GM23248 (cell line): ENCODE data around the gene GPR18. TPM values are rescaled to one million over a fixed set of nuclear protein-coding genes. Genes with fewer than 3 reads are reported as not detected.

Source experiments
- DNase-seq: peaks from one replicate; pipeline ENCODE4 v3.0.0-alpha.2; 2015
- H2AFZ ChIP-seq: fragments of 200-600 bp; sonication (generic); 2 replicates; pipeline ENCODE4 v1.6.1; 2016; ENCODE audit warnings: antibody characterized with exemption
- H3F3A ChIP-seq: fragments of 200-600 bp; sonication (generic); 2 replicates; pipeline ENCODE4 v1.6.1; 2016; ENCODE audit warnings: mild to moderate bottlenecking, antibody characterized with exemption, mixed run types; ENCODE audit not compliant: insufficient read depth
- H3K27ac ChIP-seq: fragments of 200-600 bp; sonication (generic); 2 replicates; pipeline ENCODE4 v1.5.1; 2016; ENCODE audit warnings: mild to moderate bottlenecking
- H3K27me3 ChIP-seq: fragments of 200-600 bp; sonication (generic); replicated peaks from 2 replicates; pipeline ENCODE4 v1.6.1; 2016; ENCODE audit warnings: mild to moderate bottlenecking; ENCODE audit not compliant: insufficient read depth
- H3K36me3 ChIP-seq: fragments of 200-600 bp; sonication (generic); 2 replicates; pipeline ENCODE4 v1.6.1; 2016; ENCODE audit warnings: low read depth, mild to moderate bottlenecking
- H3K4me1 ChIP-seq: fragments of 200-600 bp; sonication (generic); 2 replicates; pipeline ENCODE4 v1.6.1; 2016; ENCODE audit warnings: mild to moderate bottlenecking; ENCODE audit not compliant: insufficient read depth
- H3K4me2 ChIP-seq: fragments of 200-600 bp; sonication (generic); one replicate; pipeline ENCODE4 v1.6.1; 2016; ENCODE audit warnings: mild to moderate bottlenecking; ENCODE audit not compliant: unreplicated experiment
- H3K4me3 ChIP-seq: fragments of 200-600 bp; sonication (generic); 2 replicates; pipeline ENCODE4 v1.5.1; 2016; ENCODE audit warnings: mild to moderate bottlenecking
- H3K79me2 ChIP-seq: fragments of 200-600 bp; sonication (generic); 2 replicates; pipeline ENCODE4 v1.6.1; 2016; ENCODE audit warnings: mild to moderate bottlenecking; ENCODE audit not compliant: insufficient read depth
- H3K9ac ChIP-seq: fragments of 200-600 bp; sonication (generic); 2 replicates; pipeline ENCODE4 v1.6.1; 2016; ENCODE audit warnings: mild to moderate bottlenecking
- H3K9me2 ChIP-seq: fragments of 200-600 bp; sonication (generic); 2 replicates; pipeline ENCODE4 v1.6.1; 2016; ENCODE audit warnings: mixed run types, mild to moderate bottlenecking, moderate library complexity; ENCODE audit not compliant: insufficient read depth
- H3K9me3 ChIP-seq: fragments of 200-600 bp; sonication (generic); one replicate; pipeline ENCODE4 v1.6.1; 2017; ENCODE audit warnings: low read depth
- H4K20me1 ChIP-seq: fragments of 200-600 bp; sonication (generic); 2 replicates; pipeline ENCODE4 v1.6.0; 2016; ENCODE audit not compliant: insufficient read depth
- EZH2 ChIP-seq: fragments of 200-600 bp; sonication (generic); IDR thresholded peaks from 2 replicates; pipeline ENCODE4 v1.6.1; 2018; ENCODE audit warnings: antibody characterized with exemption, mild to moderate bottlenecking; ENCODE audit not compliant: insufficient read depth, poor library complexity, severe bottlenecking
- EZH2phosphoT487 ChIP-seq: fragments of 200-600 bp; sonication (generic); IDR thresholded peaks from 2 replicates; pipeline ENCODE4 v1.6.1; 2018; ENCODE audit warnings: antibody characterized with exemption, moderate library complexity, mild to moderate bottlenecking, low read depth; ENCODE audit not compliant: insufficient read depth
- WGBS, 2 experiments: methylation state at CpG; one replicate each; pipeline ENCODE4 v1.1.6; 2015 to 2017; ENCODE audit warnings: low lambda C conversion rate in 2 of 2, low coverage in 1 of 2; ENCODE audit errors: missing lambda C conversion rate in 2 of 2; 5-methylcytosine and 5-hydroxymethylcytosine counted together
- in situ Hi-C: fragments of 300-500 bp; cut with MboI; formaldehyde crosslinking; loops from 2 replicates; pipeline ENCODE4 v1.15.0; 2020
- polyA plus RNA-seq: library from polyadenylated mRNA; unstranded; fragments of >200 nt; fragmentation: Nextera tagmentation; extraction: Ambion mirVana; gene quantifications from 2 replicates; pipeline ENCODE4 v1.2.1, GENCODE V29; 2016
- total RNA-seq: library from RNA; depleted of rRNA; stranded (reverse); fragments of >200 nt; shearing (Covaris generic); gene quantifications from 2 replicates; pipeline ENCODE4 v1.2.3, GENCODE V29; 2014

Gene GPR18
- total and polyA plus RNA-seq, 2 experiments from 2014 or later, result 0.46 TPM; not detected in 1

DNA sequence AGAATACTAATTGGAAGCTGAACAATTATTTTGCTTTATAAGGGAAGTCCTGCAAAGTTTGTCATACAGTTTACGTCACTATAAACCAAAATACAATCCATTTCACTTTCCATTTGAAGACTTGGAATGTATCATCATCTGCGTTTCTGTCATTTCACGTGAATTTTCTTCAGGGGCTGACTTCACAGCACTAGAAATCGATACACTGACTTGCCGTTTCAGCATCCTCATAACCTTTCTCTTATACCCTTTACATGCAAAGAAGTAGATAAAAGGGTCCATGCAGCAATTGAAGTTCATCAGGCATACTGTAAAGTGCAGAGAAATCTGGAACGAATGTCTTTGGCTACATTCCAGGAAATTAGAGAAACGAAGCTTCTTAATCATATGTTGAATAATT, 36.8 kb upstream of the GPR18 start:
- 41 to 52% methylated on average over 7 of the region's 7 CpGs for WGBS, 2 experiments
- H3K79me2 ChIP-seq, result no peaks in the 10 kb centered on the region
- no peak overlapping the region for H3K27ac ChIP-seq
- no peaks in the 10 kb centered on the region for H3K36me3 ChIP-seq
- no peak overlapping the region for H3K9ac ChIP-seq
- no peaks in the 10 kb centered on the region for H3K9me2 ChIP-seq
- no peak overlapping the region for H2AFZ ChIP-seq
- H3K4me3 ChIP-seq, result no peak overlapping the region
- H3K4me2 ChIP-seq, result no peak overlapping the region
- no peaks in the 10 kb centered on the region for H3K27me3 ChIP-seq
- no peaks in the 10 kb centered on the region for H4K20me1 ChIP-seq
- in situ Hi-C loops, result no loop called here
- TF ChIP-seq EZH2phosphoT487, result no peak
- TF ChIP-seq EZH2, result no peak
- H3K4me1 ChIP-seq, result peaks cover 5% of the 10 kb centered on the region; the same call in 1 of the 2 replicates
- no peak for DNase-seq
- H3K9me3 ChIP-seq, result no peaks in the 10 kb centered on the region
- no peaks in the 10 kb centered on the region for H3F3A ChIP-seq

DNA sequence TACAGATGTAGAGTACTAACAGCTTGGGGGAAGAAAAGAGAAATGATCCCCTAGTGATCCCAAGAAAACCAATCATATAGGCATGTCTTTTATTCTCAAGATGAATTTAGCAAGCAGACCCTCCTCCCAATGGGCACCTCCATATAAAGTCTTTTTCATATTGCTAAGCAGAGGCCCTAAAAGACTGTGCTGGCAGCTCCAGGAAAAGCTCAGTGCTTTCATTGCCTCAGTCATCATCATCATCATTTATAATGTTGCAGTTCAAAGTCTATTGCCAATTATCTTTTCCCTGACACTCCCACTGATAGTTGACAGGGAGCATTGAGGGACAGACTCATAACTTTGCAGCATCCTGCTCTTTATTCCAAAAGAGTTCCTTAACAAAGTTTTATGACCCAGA, 36.0 kb upstream of the GPR18 start:
- H3K4me1 ChIP-seq, result peaks cover 5% of the 10 kb centered on the region; the same call in 1 of the 2 replicates
- no peak for DNase-seq
- H3F3A ChIP-seq, result no peaks in the 10 kb centered on the region
- in situ Hi-C loops, result no loop called here
- H3K27me3 ChIP-seq, result no peaks in the 10 kb centered on the region
- H3K9ac ChIP-seq, result no peak overlapping the region
- H3K79me2 ChIP-seq, result no peaks in the 10 kb centered on the region
- H3K36me3 ChIP-seq, result no peaks in the 10 kb centered on the region
- no peaks in the 10 kb centered on the region for H3K9me3 ChIP-seq
- H3K4me3 ChIP-seq, result no peak overlapping the region
- TF ChIP-seq EZH2 (no peak), EZH2phosphoT487 (no peak)
- no peaks in the 10 kb centered on the region for H3K9me2 ChIP-seq
- no peak overlapping the region for H2AFZ ChIP-seq
- H3K4me2 ChIP-seq, result no peak overlapping the region
- no peak overlapping the region for H3K27ac ChIP-seq
- H4K20me1 ChIP-seq, result no peaks in the 10 kb centered on the region

DNA sequence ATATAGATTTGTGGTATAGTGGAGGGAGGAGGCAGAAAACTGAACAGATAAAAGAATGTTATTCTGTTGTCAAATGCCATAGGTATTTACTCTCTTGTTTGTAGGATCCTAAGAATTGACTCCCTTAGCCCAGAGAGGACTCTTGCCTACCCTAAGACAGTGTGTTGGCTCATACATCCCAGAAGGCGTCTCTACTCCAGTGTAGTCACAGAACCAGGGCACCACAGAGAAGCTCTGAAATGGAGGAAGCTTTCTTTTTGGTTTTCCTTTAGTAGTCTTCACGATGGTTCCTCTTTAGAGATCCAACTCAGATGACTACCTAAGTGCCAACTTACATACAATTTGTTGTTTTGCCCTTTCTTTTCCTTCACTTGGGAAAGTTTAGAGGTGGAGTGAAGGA, 35.0 kb upstream of the GPR18 start:
- no peak overlapping the region for H3K9ac ChIP-seq
- 96 to 98% methylated on average over 2 of the region's 2 CpGs for WGBS, 2 experiments
- in situ Hi-C loops, result no loop called here
- H3K9me2 ChIP-seq, result no peaks in the 10 kb centered on the region
- no peak for DNase-seq
- peaks cover 5% of the 10 kb centered on the region; the same call in 1 of the 2 replicates for H3K4me1 ChIP-seq
- no peaks in the 10 kb centered on the region for H4K20me1 ChIP-seq
- H3K9me3 ChIP-seq, result no peaks in the 10 kb centered on the region
- no peaks in the 10 kb centered on the region for H3K27me3 ChIP-seq
- H3K4me3 ChIP-seq, result no peak overlapping the region
- H2AFZ ChIP-seq, result no peak overlapping the region
- no peaks in the 10 kb centered on the region for H3K79me2 ChIP-seq
- H3K4me2 ChIP-seq, result no peak overlapping the region
- H3F3A ChIP-seq, result no peaks in the 10 kb centered on the region
- H3K27ac ChIP-seq, result no peak overlapping the region
- no peak for TF ChIP-seq EZH2phosphoT487
- TF ChIP-seq EZH2, result no peak
- no peaks in the 10 kb centered on the region for H3K36me3 ChIP-seq

DNA sequence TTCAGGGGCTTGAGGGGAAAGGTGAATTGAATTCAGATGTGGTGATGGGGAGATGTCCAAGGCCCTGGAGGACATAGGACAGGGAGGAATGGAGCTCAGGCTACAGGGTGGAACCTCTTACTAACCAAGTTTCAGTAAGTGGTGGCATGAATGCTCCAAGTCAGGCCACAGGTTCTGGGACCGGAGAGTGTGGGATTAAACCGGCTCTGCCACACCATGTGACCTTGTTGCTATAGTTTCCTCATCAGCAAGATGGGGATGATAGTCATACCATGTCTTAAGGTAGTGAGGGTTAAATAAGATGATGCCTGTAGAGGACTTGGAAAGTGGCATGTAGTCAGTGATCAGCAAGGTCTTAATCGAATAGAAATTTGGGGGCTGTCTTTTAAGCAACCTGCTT, 32.7 kb upstream of the GPR18 start:
- no peaks in the 10 kb centered on the region for H4K20me1 ChIP-seq
- no peak overlapping the region for H3K4me2 ChIP-seq
- no peaks in the 10 kb centered on the region for H3K36me3 ChIP-seq
- H3K4me3 ChIP-seq, result no peak overlapping the region
- H3K27ac ChIP-seq, result no peak overlapping the region
- no peaks in the 10 kb centered on the region for H3K4me1 ChIP-seq
- in situ Hi-C loops, result no loop called here
- H3K9me3 ChIP-seq, result no peaks in the 10 kb centered on the region
- 94 to 95% methylated on average over 3 of the region's 3 CpGs for WGBS, 2 experiments
- no peaks in the 10 kb centered on the region for H3K79me2 ChIP-seq
- H3K9ac ChIP-seq, result no peak overlapping the region
- H3K9me2 ChIP-seq, result no peaks in the 10 kb centered on the region
- no peak overlapping the region for H2AFZ ChIP-seq
- H3K27me3 ChIP-seq, result no peaks in the 10 kb centered on the region
- no peak for TF ChIP-seq EZH2phosphoT487
- no peaks in the 10 kb centered on the region for H3F3A ChIP-seq
- no peak for DNase-seq

DNA sequence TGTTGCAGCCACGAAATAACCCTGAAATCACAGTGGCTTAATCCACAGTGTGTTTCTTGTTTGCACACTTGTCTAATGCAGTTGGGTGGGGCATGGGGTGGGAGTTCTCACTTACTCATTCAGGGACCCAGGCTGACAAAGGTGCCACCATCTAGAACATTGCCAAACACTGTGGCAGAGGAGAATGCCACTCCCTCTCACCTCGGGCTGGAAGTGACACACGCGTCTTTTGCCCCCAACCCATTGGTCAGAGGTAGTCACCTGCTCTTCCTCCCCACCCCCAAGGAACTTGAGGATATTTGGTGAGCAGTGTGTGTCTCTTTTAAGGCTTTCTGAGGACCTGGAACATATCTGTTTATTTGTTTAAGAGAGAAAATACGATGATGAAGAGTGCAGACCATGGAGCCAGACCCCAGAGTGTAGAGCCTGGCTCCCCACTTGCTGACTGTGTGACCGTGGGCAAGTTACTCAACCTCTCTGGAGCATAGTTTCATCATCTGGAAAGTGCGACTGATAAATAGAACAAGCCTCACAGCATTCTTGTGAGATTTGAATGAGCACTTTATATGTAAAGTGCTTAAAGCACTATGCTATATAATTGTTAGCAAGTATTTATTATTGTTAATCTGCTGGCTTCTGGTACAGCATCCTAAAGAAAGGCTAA, 31.6 kb upstream of the GPR18 start:
- Histone ChIP-seq H3K4me3 (no peak overlapping the region), H3K4me2 (no peak overlapping the region), H3K9me3 (no peaks in the 10 kb centered on the region), H3K27ac (no peak overlapping the region), H3K27me3 (no peaks in the 10 kb centered on the region), H3F3A (no peaks in the 10 kb centered on the region), H2AFZ (no peak overlapping the region), H3K79me2 (0 out of 2 replicates have a peak, but pooled peaks cover 4% of the 10 kb centered on the region), H4K20me1 (no peaks in the 10 kb centered on the region), H3K9me2 (no peaks in the 10 kb centered on the region), H3K36me3 (no peaks in the 10 kb centered on the region), H3K9ac (no peak overlapping the region), H3K4me1 (no peaks in the 10 kb centered on the region)
- no peak for DNase-seq
- WGBS, 2 experiments, result 95 to 96% methylated on average over 7 of the region's 7 CpGs
- TF ChIP-seq EZH2phosphoT487 (no peak), EZH2 (no peak)
- in situ Hi-C loops, result no loop called here
